Dendritic cell treated with granulocyte-macrophage colony-stimulating factor and Interleukin-4, amounts not matched to agents 40 ng/mL and 50 ng/mL, for 4 days (primary cell): ENCODE measurements around the gene FAM241B.

Source experiments
- H3K27ac Mint-ChIP-seq: one replicate; pipeline ENCODE4 v1.8.0; 2022; ENCODE audit warnings: mild to moderate bottlenecking, mixed read lengths
- H3K27me3 Mint-ChIP-seq: one replicate; pipeline ENCODE4 v1.8.0; 2022; ENCODE audit warnings: mild to moderate bottlenecking, mixed read lengths
- H3K36me3 Mint-ChIP-seq: one replicate; pipeline ENCODE4 v1.8.0; 2022; ENCODE audit warnings: low read depth, mixed read lengths
- H3K4me1 Mint-ChIP-seq: one replicate; pipeline ENCODE4 v1.8.0; 2022; ENCODE audit warnings: low read depth, mixed read lengths
- H3K4me3 Mint-ChIP-seq: one replicate; pipeline ENCODE4 v1.8.0; 2022; ENCODE audit warnings: mild to moderate bottlenecking, moderate library complexity, mixed read lengths
- H3K9me3 Mint-ChIP-seq: one replicate; pipeline ENCODE4 v1.8.0; 2022; ENCODE audit warnings: mixed read lengths
- intact Hi-C: fragments of 100-400 bp; cut with micrococcal nuclease; formaldehyde crosslinking; loops from one replicate; pipeline ENCODE4 v1.15.0; 2022

Gene FAM241B

DNA sequence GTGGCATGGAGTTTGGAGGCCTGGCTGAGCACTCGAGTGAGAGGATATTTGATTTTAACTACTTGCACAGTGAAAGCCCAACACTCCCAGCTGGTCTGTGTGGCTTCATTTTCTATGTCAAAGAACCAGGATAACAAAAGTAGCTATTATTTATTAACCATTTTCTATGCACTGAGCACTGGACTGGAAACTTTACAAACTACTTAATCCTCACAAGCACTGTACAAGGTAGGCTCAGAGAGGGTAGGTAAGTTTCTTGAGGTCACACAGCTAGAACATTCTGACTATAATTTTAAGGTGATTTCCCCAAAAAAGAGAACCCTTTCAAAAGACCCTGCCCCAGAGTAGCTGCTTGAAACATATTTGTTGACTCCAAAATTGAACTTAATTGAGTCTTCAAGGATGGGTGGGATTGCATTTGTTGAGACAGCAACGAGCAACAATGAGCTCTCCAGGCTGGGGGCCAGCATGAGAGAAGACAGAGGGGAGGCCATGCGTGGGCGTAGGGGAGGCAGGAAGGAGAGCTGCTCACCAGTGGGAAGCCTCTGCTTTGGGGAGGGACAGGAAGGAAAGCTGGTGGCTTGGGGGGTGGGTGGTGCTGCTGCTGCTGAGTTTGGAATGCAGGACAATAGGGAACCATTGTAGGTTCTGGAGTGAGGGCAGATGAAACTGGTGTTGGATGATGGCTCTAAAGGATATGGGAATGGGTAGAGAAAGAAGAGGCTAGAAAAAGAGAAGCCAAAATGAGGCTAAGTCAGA, 31.5 kb downstream of the FAM241B start:
- intact Hi-C loops: no loop called here
- Mint-ChIP-seq H3K27ac (no peak overlapping the region), H3K36me3 (no peaks in the 10 kb centered on the region), H3K9me3 (no peaks in the 10 kb centered on the region), H3K4me3 (no peak overlapping the region), H3K4me1 (no peaks in the 10 kb centered on the region), H3K27me3 (peaks cover 11% of the 10 kb centered on the region)

GRCh38 chr10:69662173-69662877, 32.3 kb downstream of the FAM241B start:
- Mint-ChIP-seq H3K36me3 (no peaks in the 10 kb centered on the region), H3K9me3 (no peaks in the 10 kb centered on the region), H3K4me1 (no peaks in the 10 kb centered on the region)

GRCh38 chr10:69662901-69663300, 32.9 kb downstream of the FAM241B start:
- intact Hi-C loops: no loop called here
- Mint-ChIP-seq H3K27me3 (peaks cover 7% of the 10 kb centered on the region), H3K9me3 (no peaks in the 10 kb centered on the region)

More at GRCh38 chr10:69662173-69662877, 32.3 kb downstream of the FAM241B start:
- intact Hi-C loops: no loop called here
- Mint-ChIP-seq H3K27me3 (peaks cover 12% of the 10 kb centered on the region), H3K4me3 (no peak overlapping the region), H3K27ac (no peak overlapping the region)

DNA sequence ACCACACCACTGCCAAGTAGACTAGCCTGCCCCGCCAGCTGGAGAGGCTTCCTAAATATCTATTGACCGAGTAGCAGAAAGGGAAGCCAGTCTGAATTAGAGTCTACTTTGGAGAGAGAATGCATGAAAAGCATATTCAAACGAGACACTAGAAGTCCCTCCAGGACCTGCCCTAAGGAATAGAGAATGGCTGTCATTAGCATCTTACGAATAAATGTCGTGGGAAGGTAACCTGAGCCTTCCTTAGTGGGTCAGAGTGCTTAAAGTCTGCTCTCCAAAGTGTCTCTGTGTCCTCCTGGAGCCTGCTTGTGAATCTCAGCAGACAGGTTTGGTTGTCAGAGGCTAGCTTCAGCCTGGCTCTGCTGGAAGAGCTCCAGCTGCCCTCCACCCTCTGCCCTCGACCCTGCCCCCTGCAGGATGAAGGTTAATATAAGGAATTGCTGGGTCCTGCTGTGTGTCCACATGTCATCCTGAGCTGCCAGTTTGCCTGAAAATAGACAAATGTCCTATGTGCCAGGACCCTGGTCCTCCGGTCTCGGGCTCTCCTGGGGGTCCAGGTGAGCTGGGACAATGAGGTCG, 33.4 kb downstream of the FAM241B start:
- no peaks in the 10 kb centered on the region for H3K9me3 Mint-ChIP-seq
- no peak overlapping the region for H3K27ac Mint-ChIP-seq
- H3K4me1 Mint-ChIP-seq: peaks cover 2% of the 10 kb centered on the region
- intact Hi-C loops: no loop called here
- no peak overlapping the region for H3K4me3 Mint-ChIP-seq
- peaks cover 6% of the 10 kb centered on the region for H3K27me3 Mint-ChIP-seq
- H3K36me3 Mint-ChIP-seq: no peaks in the 10 kb centered on the region

More at GRCh38 chr10:69662901-69663300, 32.9 kb downstream of the FAM241B start:
- no peaks in the 10 kb centered on the region for H3K4me1 Mint-ChIP-seq
- H3K36me3 Mint-ChIP-seq: no peaks in the 10 kb centered on the region
- H3K27ac Mint-ChIP-seq: no peak overlapping the region
- no peak overlapping the region for H3K4me3 Mint-ChIP-seq

DNA sequence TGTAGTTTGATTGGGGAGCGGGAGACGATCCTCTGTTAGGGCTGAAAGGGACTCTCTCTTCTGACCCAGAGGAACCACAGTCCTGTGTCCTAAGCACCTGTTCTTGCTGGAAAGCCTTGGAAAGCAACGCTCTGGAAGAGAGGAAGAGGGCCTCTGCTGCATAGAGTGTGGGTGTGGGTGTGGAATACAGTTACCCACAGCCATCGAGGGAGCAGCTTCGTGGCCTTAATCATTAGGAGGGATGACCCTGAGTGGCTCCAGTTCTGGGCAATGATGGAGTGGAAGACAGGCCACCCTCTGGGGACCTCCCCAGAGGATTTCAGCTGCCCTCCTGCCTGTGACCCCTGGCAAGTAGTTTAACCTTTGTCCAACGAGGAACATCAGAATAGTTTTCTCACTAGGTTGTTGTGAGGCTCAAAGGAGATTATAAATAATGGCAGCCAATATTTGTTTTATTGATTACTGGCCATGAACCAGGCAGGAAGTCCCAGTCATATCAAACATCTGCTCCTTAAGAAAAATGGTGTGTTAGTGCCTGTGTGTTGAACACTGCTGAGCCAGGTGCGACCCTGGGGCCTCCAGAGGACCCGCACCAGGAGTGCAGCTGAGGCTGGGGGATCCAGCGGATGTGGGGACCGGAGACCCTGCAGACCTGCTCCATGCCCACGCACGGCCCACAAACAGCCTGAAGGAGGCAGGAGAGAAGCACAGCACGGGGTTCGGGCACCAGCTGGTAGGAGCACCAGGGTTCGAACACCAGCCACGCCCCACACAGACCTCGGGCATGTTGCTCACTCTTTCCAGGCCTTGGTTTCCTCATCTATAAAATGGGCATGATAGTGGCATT, 35.6 kb downstream of the FAM241B start:
- Mint-ChIP-seq H3K27me3 (peaks cover 16% of the 10 kb centered on the region), H3K36me3 (no peaks in the 10 kb centered on the region), H3K4me1 (peaks cover 5% of the 10 kb centered on the region), H3K4me3 (no peak overlapping the region), H3K9me3 (no peaks in the 10 kb centered on the region), H3K27ac (no peak overlapping the region)
- intact Hi-C loops: no loop called here

- Mint-ChIP-seq H3K9me3 (no peaks in the 10 kb centered on the region), H3K4me3 (no peak overlapping the region), H3K4me1 (peaks cover 5% of the 10 kb centered on the region), H3K27me3 (peaks cover 15% of the 10 kb centered on the region), H3K36me3 (no peaks in the 10 kb centered on the region), H3K27ac (no peak overlapping the region)
- intact Hi-C loops: no loop called here
Observed at GRCh38 chr10:69666756-69667155, 36.7 kb downstream of the FAM241B start.

DNA sequence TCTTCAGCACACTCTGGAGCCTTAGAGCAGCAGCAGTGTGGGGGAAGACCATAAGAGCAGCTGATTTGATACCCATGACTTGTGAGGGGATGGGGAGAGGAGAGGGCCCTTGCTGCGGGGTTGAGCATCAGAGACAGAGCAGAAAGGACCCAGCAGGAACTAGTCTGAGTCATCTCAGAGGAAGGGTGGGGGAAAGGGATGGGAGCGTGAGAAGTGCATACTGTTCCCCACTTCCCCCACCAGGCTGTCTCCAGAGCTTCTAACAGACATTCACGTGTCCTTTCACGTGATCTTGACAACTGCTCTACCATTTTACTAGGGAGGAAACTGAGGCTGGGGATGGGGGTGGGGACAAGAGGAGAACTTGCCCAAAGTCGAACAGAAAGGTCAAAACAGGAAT, 38.7 kb downstream of the FAM241B start:
- Mint-ChIP-seq H3K4me1 (peaks cover 5% of the 10 kb centered on the region), H3K27me3 (peaks cover 16% of the 10 kb centered on the region), H3K27ac (no peak overlapping the region), H3K9me3 (no peaks in the 10 kb centered on the region), H3K36me3 (no peaks in the 10 kb centered on the region), H3K4me3 (no peak overlapping the region)
- intact Hi-C loops: no loop called here

GRCh38 chr10:69669409-69669808, 39.4 kb downstream of the FAM241B start:
- Mint-ChIP-seq H3K4me3 (no peak overlapping the region), H3K4me1 (peaks cover 5% of the 10 kb centered on the region), H3K27me3 (peaks cover 16% of the 10 kb centered on the region), H3K36me3 (no peaks in the 10 kb centered on the region), H3K9me3 (no peaks in the 10 kb centered on the region), H3K27ac (no peak overlapping the region)
- intact Hi-C loops: no loop called here

DNA sequence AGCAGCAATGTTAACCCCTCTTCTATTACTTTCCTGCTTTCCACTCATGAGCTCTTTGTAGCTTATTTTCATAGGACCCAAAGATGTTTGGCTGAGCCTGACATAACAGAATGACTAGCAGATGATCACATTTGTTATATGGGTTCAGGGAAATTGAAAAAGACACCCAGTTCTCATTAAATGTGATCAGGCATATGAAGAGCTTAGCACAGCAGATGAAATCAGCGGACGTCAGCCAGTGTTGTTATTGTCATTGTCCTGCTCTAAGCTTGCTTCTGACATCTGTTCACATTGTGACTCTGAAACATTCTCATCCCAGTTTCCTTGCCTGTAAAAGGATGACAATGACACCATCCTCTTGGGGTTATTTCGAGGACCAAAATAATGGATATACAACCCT, 43.5 kb downstream of the FAM241B start:
- Mint-ChIP-seq H3K9me3 (no peaks in the 10 kb centered on the region), H3K27me3 (peaks cover 22% of the 10 kb centered on the region), H3K36me3 (no peaks in the 10 kb centered on the region), H3K4me3 (no peak overlapping the region), H3K27ac (no peak overlapping the region), H3K4me1 (peaks cover 2% of the 10 kb centered on the region)
- intact Hi-C loops: no loop called here

DNA sequence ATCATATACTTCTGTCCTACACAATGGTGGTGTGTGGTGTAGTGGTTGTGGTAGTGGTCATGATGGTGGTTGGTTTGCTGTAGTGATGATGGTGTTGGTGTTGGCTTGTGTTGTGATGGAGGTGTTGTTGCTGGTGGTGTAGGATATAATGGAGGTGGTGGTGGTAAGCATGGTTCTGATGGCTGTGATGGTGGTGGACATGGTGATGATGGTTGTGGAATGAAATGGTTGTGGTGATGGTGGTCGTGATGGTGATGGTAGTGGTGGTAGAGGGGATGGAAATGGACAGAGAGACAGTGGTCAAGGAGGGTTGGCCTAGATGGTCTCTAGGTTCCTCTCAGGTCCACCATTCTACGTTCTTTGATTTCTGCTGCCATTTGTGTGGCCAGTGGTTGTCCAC, 44.7 kb downstream of the FAM241B start:
- no peak overlapping the region for H3K27ac Mint-ChIP-seq

GRCh38 chr10:69676301-69676700, 46.3 kb downstream of the FAM241B start:
- Mint-ChIP-seq H3K4me3 (no peak overlapping the region), H3K9me3 (no peaks in the 10 kb centered on the region), H3K27me3 (peaks cover 25% of the 10 kb centered on the region), H3K36me3 (no peaks in the 10 kb centered on the region), H3K4me1 (no peaks in the 10 kb centered on the region), H3K27ac (no peak overlapping the region)
- intact Hi-C loops: no loop called here

More for the DNA sequence above, 44.7 kb downstream of the FAM241B start:
- no peaks in the 10 kb centered on the region for H3K9me3 Mint-ChIP-seq
- no peaks in the 10 kb centered on the region for H3K36me3 Mint-ChIP-seq
- H3K27me3 Mint-ChIP-seq: peaks cover 18% of the 10 kb centered on the region
- intact Hi-C loops: no loop called here
- no peak overlapping the region for H3K4me3 Mint-ChIP-seq
- no peaks in the 10 kb centered on the region for H3K4me1 Mint-ChIP-seq

GRCh38 chr10:69677985-69678654, 48.1 kb downstream of the FAM241B start:
- Mint-ChIP-seq H3K36me3 (no peaks in the 10 kb centered on the region), H3K4me1 (no peaks in the 10 kb centered on the region), H3K9me3 (no peaks in the 10 kb centered on the region), H3K4me3 (no peak overlapping the region), H3K27ac (no peak overlapping the region), H3K27me3 (peaks cover 29% of the 10 kb centered on the region)
- intact Hi-C loops: no loop called here

DNA sequence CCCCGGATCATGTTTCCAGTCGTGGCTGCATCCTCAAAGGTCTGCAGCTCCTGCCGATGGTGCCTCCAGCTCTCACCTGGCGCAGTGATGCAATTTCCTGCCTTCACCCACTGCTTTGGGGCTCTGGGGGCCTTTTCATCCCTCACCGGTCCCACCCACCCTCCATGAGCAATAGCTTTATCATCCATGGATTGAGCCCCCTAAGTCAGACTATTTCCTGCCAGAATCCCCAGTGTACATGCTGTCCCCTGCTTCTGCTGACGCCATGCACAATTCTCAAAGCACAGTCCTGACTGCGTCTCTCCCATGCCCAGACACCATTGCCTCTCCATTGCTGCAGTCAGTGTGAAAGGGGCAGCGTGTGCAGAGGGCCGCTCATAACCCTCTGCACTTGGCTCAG, 49.7 kb downstream of the FAM241B start:
- H3K27me3 Mint-ChIP-seq: peaks cover 29% of the 10 kb centered on the region
- no peaks in the 10 kb centered on the region for H3K36me3 Mint-ChIP-seq
- intact Hi-C loops: no loop called here

More for the DNA sequence above, 49.7 kb downstream of the FAM241B start:
- Mint-ChIP-seq H3K4me3 (no peak overlapping the region), H3K27ac (no peak overlapping the region), H3K4me1 (no peaks in the 10 kb centered on the region), H3K9me3 (no peaks in the 10 kb centered on the region)
